Activated naive CD8-positive, alpha-beta T cell treated with anti-CD3 and anti-CD28 coated beads, Interleukin-2, amount 10 ng/mL, durations not matched to agents 7 days and 5 days (primary cell): Measurements from ENCODE around the gene USP5. TPM values are rescaled to one million over a fixed set of nuclear protein-coding genes. Genes with fewer than 3 reads are reported as not detected.

Experiments
- ATAC-seq: fragments of 150-1000 bp; cut with Tn5 transposase; one replicate; pipeline ENCODE4 v1.10.0; 2021; ENCODE audit warnings: low read depth, moderate library complexity
- POLR2A ChIA-PET: fragments of 350-600 bp; sonication (Branson Sonifier 250); formaldehyde crosslinking; loops from one replicate; lab custom pipeline; 2021; ENCODE audit warnings: antibody characterized with exemption; lab: Charles Lee
- DNase-seq: peaks from one replicate; pipeline ENCODE4 v3.0.0; 2021
- H3K27ac Mint-ChIP-seq: one replicate; pipeline ENCODE4 v1.8.0; 2022; ENCODE audit warnings: mild to moderate bottlenecking, mixed read lengths
- H3K27me3 Mint-ChIP-seq: one replicate; pipeline ENCODE4 v1.8.0; 2022; ENCODE audit warnings: mild to moderate bottlenecking, moderate library complexity, mixed read lengths
- H3K36me3 Mint-ChIP-seq: one replicate; pipeline ENCODE4 v1.8.0; 2021; ENCODE audit warnings: mild to moderate bottlenecking, mixed read lengths
- H3K4me1 Mint-ChIP-seq: one replicate; pipeline ENCODE4 v1.8.0; 2021; ENCODE audit warnings: mixed read lengths
- H3K4me3 Mint-ChIP-seq: one replicate; pipeline ENCODE4 v1.8.0; 2022; ENCODE audit warnings: mild to moderate bottlenecking, moderate library complexity, mixed read lengths
- H3K9me3 Mint-ChIP-seq: one replicate; pipeline ENCODE4 v1.8.0; 2021; ENCODE audit warnings: mixed read lengths
- total RNA-seq, 2 experiments: library from RNA; stranded (reverse); gene quantifications; one replicate each; pipeline ENCODE4 v1.2.3, GENCODE V29; 2021

The USP5 gene
- total RNA-seq, 2 experiments from 2014 or later: 84.8 to 95.4 TPM

DNA sequence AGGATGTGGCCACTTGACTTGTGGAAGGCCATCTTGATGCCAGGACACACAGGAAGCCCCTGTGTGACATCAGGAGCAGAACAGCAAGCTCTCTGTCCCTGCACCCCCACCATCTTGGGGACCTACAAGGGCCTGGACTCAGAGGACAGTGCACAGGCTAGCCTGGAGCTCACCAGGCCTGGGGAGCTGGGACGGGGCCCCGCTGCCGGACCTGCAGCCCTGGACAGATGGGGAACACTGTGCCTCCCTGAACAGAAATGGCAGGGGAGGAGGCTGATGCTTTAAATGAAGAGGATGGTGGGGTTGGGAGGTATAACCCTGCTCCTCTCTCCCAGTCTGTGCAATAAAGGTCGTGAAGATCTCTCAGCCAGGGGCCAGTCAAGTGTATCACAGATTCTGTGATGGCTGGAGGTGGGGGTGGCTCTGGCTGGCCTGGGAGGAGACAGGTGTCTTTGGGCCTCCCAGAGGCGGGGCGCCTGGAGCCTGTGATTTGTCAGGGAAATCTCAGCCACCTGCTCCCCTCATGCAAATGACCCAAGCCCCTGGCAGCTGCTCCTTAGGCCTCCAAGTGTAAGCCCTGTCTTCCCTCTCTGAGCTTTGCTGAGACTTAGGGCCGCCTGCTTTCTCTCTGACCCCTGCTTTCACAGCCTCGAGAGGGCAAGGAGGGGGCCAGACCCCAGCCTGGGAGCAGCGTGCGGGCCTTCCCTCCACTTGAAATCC lies 12.3 kb upstream of the USP5 start:
- no peak for ATAC-seq
- POLR2A ChIA-PET: interaction anchor here (1.1 to 3.6 kb wide), 3 partner anchors 12 to 27 kb away, joined by 3 to 20 read pairs (median 3); partner anchors contain the start of genes CDCA3, TPI1 and USP5
- no peak for DNase-seq
- H3K27me3 Mint-ChIP-seq: peaks cover 2% of the 10 kb centered on the region
- H3K27ac Mint-ChIP-seq: no peak overlapping the region
- H3K36me3 Mint-ChIP-seq: no peaks in the 10 kb centered on the region
- H3K4me3 Mint-ChIP-seq: no peak overlapping the region
- H3K9me3 Mint-ChIP-seq: no peaks in the 10 kb centered on the region
- peaks cover 7% of the 10 kb centered on the region for H3K4me1 Mint-ChIP-seq

DNA sequence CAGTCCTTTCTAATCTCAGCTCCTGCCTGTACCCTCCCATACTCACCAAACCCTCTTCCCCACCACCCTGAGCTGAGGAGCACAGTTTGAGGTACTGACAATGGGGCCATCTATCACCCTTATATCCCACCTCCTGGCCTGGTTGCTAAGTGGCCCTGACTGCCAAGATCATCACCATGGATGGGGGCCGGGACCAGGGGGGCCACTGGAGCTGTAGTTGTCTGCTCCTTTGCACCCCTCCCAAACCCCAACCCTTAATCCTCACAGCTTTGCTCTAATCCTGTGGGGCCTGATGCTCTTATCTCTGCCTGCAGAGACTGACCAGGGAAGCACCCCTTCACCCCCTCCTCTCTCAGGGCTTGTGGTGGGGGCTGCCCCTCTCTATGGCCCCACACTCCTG lies 11.6 kb upstream of the USP5 start:
- no peak for ATAC-seq
- POLR2A ChIA-PET: interaction anchor here (0.6 to 3.6 kb wide), 3 partner anchors 11 to 103 kb away, joined by 3 to 20 read pairs (median 3); partner anchors contain the start of genes C12orf57, CDCA3, RNU7-1 and TPI1
- Mint-ChIP-seq H3K9me3 (no peaks in the 10 kb centered on the region), H3K27ac (no peak overlapping the region), H3K4me3 (no peak overlapping the region), H3K4me1 (peaks cover 4% of the 10 kb centered on the region), H3K27me3 (no peaks in the 10 kb centered on the region), H3K36me3 (no peaks in the 10 kb centered on the region)
- DNase-seq: no peak

DNA sequence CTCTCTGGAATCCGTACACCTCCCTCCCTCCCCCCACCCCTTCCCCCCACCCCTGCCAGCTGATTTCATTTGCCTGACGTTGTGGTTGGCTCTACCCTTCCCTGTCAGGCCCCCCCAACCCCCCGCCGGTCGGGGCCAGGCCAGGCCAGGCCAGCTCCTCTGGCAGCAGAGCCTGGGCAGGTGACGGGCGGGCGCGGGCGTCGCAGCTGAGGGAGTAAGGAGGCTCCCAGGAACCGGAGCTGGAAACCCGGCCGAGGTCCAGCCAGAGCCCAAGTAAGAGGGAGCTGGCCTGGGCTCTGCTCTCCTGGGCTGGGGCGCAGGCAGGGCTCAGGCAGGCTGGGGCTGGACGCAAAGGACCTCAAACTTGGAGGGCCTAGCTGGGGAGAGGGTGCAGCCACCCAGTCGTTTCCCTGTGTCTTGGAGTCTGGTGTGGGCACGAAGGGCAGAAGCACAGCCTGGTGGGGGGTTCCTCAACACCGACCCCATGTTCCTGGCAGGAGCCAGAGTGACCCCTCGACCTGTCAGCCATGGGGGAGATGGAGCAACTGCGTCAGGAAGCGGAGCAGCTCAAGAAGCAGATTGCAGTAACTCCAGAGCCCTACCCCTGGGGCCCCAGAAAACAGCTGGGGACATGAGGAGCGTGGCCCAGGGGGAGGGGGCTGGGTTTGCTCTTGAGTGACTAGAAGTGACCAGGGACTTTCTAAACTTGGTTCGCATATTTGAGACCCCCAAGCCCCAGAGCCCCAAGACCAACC lies 11.0 kb upstream of the USP5 start, which contains the start of gene GNB3:
TSS of gene GNB3 (plus strand) at position 165 of the 755 bp plus-strand sequence. CDS start at position 528, 363 bp downstream.
- DNase-seq (no peak), ATAC-seq (no peak)
- POLR2A ChIA-PET: interaction anchor here (0.6 to 3.6 kb wide), 3 partner anchors 11 to 103 kb away, joined by 3 to 20 read pairs (median 3); partner anchors contain the start of genes C12orf57, CDCA3, RNU7-1 and TPI1
- no peaks in the 10 kb centered on the region for H3K4me1 Mint-ChIP-seq
- H3K27me3 Mint-ChIP-seq: no peaks in the 10 kb centered on the region
- no peak within 1 kb of the TSS for H3K4me3 Mint-ChIP-seq
- no peak within 1 kb of the TSS for H3K27ac Mint-ChIP-seq
- H3K9me3 Mint-ChIP-seq: no peaks in the 10 kb centered on the region
- H3K36me3 Mint-ChIP-seq: peaks cover 2% of the 10 kb centered on the region

DNA sequence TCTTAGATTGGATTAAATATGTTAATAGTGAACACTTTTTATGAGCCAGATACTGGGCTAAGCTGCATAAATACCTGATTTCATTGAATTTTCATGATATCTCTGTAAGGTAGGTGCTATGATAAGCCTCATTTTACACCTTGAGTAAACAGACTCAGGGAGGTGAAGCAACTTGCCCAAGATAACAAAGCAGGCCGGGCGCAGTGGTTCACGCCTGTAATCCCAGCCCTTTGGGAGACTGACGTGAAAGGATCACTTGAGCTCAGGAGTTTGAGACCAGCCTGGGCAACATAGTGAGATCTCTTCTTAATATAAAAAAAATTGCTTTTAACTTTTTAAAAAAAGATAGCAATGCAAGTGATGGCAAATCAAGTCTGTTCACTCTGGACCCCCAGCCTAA lies 9.9 kb upstream of the USP5 start:
- peaks cover 7% of the 10 kb centered on the region for H3K36me3 Mint-ChIP-seq
- no peaks in the 10 kb centered on the region for H3K27me3 Mint-ChIP-seq
- POLR2A ChIA-PET: interaction anchor here (0.8 to 3.6 kb wide), 4 partner anchors 9 to 49 kb away, joined by 3 to 20 read pairs (median 3); partner anchors contain the start of genes CDCA3, SPSB2 and USP5
- DNase-seq (no peak), ATAC-seq (no peak)
- H3K4me3 Mint-ChIP-seq: no peak overlapping the region
- no peaks in the 10 kb centered on the region for H3K4me1 Mint-ChIP-seq
- H3K27ac Mint-ChIP-seq: no peak overlapping the region
- no peaks in the 10 kb centered on the region for H3K9me3 Mint-ChIP-seq

DNA sequence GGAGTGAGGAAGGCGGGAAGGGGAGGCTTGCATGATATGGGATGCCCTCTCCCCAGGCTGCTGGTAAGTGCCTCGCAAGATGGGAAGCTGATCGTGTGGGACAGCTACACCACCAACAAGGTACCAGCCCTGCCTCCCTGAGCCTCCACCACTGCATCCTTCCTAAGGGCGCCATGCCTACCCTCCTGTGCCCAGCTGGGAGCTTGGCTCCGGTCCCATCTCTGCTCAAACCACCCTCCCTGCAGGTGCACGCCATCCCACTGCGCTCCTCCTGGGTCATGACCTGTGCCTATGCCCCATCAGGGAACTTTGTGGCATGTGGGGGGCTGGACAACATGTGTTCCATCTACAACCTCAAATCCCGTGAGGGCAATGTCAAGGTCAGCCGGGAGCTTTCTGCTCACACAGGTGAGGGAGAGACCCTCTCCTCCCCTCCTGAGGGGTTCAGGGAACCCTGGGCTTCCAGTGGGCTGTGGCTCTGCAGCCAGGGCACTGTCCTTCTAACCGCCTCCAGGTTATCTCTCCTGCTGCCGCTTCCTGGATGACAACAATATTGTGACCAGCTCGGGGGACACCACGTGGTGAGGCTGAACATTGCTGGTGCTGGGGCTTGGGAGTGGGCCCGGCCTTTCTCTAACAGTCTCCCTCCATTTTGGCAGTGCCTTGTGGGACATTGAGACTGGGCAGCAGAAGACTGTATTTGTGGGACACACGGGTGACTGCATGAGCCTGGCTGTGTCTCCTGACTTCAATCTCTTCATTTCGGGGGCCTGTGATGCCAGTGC lies 8.6 kb upstream of the USP5 start:
- H3K4me3 Mint-ChIP-seq: no peak overlapping the region
- POLR2A ChIA-PET: interaction anchor here (1.0 to 1.5 kb wide), 3 partner anchors 10 to 30 kb away, joined by 3 read pairs; partner anchors contain the start of gene SPSB2

DNA sequence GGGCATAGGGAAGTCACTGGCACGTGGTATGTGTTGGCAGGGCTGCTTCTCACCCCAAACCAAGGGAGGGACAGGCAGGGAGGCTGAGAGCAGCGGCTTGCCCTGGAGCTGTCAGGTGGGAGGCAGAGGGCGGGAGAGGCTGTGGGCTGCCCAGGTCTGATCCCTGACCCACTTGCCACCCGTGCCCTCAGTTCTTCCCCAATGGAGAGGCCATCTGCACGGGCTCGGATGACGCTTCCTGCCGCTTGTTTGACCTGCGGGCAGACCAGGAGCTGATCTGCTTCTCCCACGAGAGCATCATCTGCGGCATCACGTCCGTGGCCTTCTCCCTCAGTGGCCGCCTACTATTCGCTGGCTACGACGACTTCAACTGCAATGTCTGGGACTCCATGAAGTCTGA lies 6.6 kb upstream of the USP5 start:
- no peak overlapping the region for H3K27ac Mint-ChIP-seq
- peaks cover 28% of the 10 kb centered on the region for H3K36me3 Mint-ChIP-seq
- no peak for DNase-seq
- no peak for ATAC-seq
- no peak overlapping the region for H3K4me3 Mint-ChIP-seq
- POLR2A ChIA-PET: interaction anchor here (1.0 kb wide), 1 partner anchor 22 kb away, joined by 4 read pairs; the partner anchor contains the start of gene TPI1
- H3K9me3 Mint-ChIP-seq: no peaks in the 10 kb centered on the region
- peaks cover 18% of the 10 kb centered on the region for H3K4me1 Mint-ChIP-seq
- no peaks in the 10 kb centered on the region for H3K27me3 Mint-ChIP-seq

More for the DNA sequence above, 8.6 kb upstream of the USP5 start:
- no peaks in the 10 kb centered on the region for H3K9me3 Mint-ChIP-seq
- no peak for DNase-seq
- no peak overlapping the region for H3K27ac Mint-ChIP-seq
- peaks cover 3% of the 10 kb centered on the region for H3K4me1 Mint-ChIP-seq
- no peak for ATAC-seq
- peaks cover 14% of the 10 kb centered on the region for H3K36me3 Mint-ChIP-seq
- no peaks in the 10 kb centered on the region for H3K27me3 Mint-ChIP-seq

DNA sequence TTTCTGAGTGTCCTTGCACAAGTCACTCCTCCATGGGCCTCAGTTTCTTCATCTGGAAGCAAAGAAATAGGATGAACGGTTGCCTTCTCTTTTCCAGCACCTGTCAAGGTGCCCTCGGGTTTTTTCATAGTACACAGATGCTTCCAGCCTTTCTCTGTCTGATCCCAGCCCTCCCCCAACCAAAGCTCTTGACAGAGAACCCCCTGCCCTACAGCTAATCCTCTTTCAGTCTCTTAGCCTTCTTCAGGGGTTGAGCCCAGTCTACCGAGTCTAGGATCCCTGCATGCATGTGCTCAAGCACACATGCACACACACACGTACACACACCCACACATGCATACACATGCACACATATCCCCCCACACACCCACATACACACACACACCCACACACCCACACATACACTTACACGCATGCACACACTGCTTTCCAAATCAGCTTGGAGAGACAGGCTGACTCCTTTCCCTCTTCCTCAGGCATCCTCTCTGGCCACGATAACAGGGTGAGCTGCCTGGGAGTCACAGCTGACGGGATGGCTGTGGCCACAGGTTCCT lies 5.6 kb upstream of the USP5 start:
- POLR2A ChIA-PET: interaction anchor here (1.0 kb wide), 1 partner anchor 21 kb away, joined by 4 read pairs; the partner anchor contains the start of gene TPI1
- Mint-ChIP-seq H3K4me3 (no peak overlapping the region), H3K4me1 (peaks cover 21% of the 10 kb centered on the region), H3K9me3 (no peaks in the 10 kb centered on the region), H3K27ac (no peak overlapping the region), H3K27me3 (no peaks in the 10 kb centered on the region), H3K36me3 (peaks cover 32% of the 10 kb centered on the region)
- ATAC-seq (no peak), DNase-seq (no peak)

DNA sequence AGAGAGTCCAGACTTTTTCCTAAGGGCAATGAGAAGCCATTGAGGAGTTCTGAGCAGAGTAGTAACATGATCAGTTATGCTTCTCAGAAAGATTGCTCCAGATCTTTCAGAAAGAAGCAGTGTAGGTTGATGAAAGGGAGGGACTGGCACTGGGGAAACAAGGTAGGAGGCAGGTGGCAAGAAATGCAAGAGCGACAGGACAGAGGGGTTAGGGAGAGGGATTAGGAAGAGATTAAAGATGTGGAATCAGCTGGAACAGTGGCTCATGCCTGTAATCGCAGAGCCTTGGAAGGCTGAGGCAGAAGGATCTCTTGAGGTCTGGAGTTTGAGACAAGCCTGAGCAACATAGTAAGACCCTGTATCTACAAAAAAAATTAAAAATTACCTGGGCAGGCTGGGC lies 4.3 kb upstream of the USP5 start:
- POLR2A ChIA-PET: interaction anchor here (0.7 to 1.4 kb wide), 2 partner anchors 19 to 158 kb away, joined by 3 to 6 read pairs; partner anchors contain the start of genes TPI1 and ZNF384
- H3K4me1 Mint-ChIP-seq: peaks cover 21% of the 10 kb centered on the region
- H3K27ac Mint-ChIP-seq: peak overlapping the region; percentile 57
- H3K27me3 Mint-ChIP-seq: no peaks in the 10 kb centered on the region
- H3K9me3 Mint-ChIP-seq: no peaks in the 10 kb centered on the region
- ATAC-seq: no peak
- H3K36me3 Mint-ChIP-seq: peaks cover 32% of the 10 kb centered on the region
- H3K4me3 Mint-ChIP-seq: no peak overlapping the region
- no peak for DNase-seq

DNA sequence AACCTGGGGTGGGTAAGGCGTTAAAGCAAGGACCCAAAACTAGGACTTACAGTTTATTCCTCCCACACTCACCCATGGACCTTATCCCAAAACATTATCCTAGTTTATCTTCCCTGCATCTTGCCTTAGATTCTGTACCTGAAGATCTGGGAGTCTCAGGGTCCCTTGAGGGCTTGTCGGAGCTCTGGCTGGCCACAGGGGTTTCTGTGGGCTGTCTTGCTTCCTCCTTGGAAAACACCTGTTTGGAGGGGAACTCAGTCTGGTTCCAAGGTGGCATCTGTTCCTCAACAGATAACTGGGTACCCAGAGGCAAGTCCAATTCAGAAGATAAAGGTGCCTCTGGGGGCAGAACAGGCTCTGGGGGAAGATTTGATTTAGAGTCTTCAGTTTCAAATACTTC lies 2.5 kb upstream of the USP5 start:
- DNase-seq: no peak
- Mint-ChIP-seq H3K4me1 (peaks cover 35% of the 10 kb centered on the region), H3K27me3 (no peaks in the 10 kb centered on the region), H3K9me3 (no peaks in the 10 kb centered on the region), H3K27ac (peak overlapping the region; percentile 69), H3K36me3 (peaks cover 34% of the 10 kb centered on the region), H3K4me3 (peak overlapping the region; percentile 96)
- ATAC-seq: no peak
- POLR2A ChIA-PET: interaction anchor here (1.4 to 7.2 kb wide), 3 partner anchors 8 to 17 kb away, joined by 4 to 106 read pairs (median 20); partner anchors contain the start of genes GNB3 and TPI1

DNA sequence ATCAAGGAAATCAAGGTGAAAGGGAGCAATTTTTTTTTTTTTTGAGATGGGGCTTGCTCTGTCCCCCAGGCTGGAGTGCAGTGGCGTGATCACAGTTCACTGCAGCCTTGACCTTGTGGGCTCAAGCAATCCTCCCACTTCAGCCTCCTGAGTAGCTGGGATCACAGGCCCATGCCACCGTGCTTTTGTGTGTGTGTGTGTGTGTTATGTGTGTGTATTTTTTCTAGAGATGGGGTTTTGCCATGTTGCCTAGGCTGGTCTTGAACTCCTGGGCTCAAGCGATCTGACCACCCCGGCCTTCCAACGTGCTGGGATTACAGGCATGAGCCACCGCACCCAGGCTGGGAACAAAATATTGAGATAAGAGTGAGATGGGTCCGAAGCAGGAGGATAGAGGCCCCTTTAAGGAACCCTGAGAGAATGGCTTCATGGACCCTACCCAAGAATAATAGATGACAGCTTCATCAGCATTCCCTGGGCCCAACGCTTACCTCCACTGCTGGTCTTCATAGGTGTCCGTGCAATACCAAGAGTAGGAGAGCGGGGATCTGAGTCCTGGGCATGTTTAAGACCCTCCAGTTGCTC lies 1.9 kb upstream of the USP5 start:
- POLR2A ChIA-PET: interaction anchor here (0.5 to 7.2 kb wide), 4 partner anchors 9 to 123 kb away, joined by 3 to 106 read pairs (median 13); partner anchors contain the start of genes GNB3 and TPI1
- peaks cover 37% of the 10 kb centered on the region for H3K4me1 Mint-ChIP-seq
- H3K4me3 Mint-ChIP-seq: peak overlapping the region; percentile 96
- ATAC-seq: no peak
- peaks cover 34% of the 10 kb centered on the region for H3K36me3 Mint-ChIP-seq
- H3K9me3 Mint-ChIP-seq: no peaks in the 10 kb centered on the region
- no peak for DNase-seq
- H3K27ac Mint-ChIP-seq: peak overlapping the region; percentile 84
- no peaks in the 10 kb centered on the region for H3K27me3 Mint-ChIP-seq

DNA sequence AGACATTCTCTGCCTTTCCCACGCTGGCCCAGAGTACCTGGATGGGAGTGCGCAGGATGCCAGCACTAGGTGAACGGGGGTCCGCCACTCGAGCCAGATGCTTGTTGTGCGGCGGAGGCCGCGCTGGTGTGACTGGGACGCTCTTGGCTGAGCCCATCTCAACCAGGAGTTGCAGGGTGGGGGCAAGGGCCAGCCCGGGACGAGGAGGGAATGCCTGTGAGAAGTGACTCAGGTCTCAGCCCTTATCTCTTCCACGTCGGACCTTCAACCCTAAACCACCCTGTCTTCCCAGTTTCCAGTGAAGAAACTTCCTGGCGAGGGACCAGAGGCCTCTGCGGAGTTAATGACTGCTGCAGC lies 1.2 kb upstream of the USP5 start:
- Mint-ChIP-seq H3K4me3 (peak overlapping the region; percentile 96), H3K4me1 (peaks cover 37% of the 10 kb centered on the region), H3K27ac (peak overlapping the region; percentile 99), H3K27me3 (no peaks in the 10 kb centered on the region), H3K9me3 (no peaks in the 10 kb centered on the region), H3K36me3 (peaks cover 34% of the 10 kb centered on the region)
- DNase-seq: no peak
- ATAC-seq: no peak
- POLR2A ChIA-PET: interaction anchor here (0.6 to 7.2 kb wide), 26 partner anchors 10 to 318 kb away, joined by 3 to 106 read pairs (median 10); partner anchors contain the start of genes C12orf57, C1RL, COPS7A and ENO2
